Measurements from ENCODE around the gene TPPP2. TPM values are rescaled to one million over a fixed set of nuclear protein-coding genes. Genes with fewer than 3 reads are reported as not detected.

TPPP2 gene
- total RNA-seq, 3 donors from 2014 or later = 0.58 to 2.3 TPM; not detected in 1

- DNase-seq (no peak), ATAC-seq (no peak)
- no peaks in the 10 kb centered on the region for H3K36me3 ChIP-seq (ENCODE audit: low read depth)
- no peaks in the 10 kb centered on the region for H3K9me3 ChIP-seq
- intact Hi-C loops (cut with DNase I, micrococcal nuclease) = no loop called here
- H3K4me3 ChIP-seq = no peak within 1 kb of the TSS
- H3K4me1 ChIP-seq (ENCODE audit: low read depth) = peaks cover 35% of the 10 kb centered on the region
- TF ChIP-seq, protein P1, sequence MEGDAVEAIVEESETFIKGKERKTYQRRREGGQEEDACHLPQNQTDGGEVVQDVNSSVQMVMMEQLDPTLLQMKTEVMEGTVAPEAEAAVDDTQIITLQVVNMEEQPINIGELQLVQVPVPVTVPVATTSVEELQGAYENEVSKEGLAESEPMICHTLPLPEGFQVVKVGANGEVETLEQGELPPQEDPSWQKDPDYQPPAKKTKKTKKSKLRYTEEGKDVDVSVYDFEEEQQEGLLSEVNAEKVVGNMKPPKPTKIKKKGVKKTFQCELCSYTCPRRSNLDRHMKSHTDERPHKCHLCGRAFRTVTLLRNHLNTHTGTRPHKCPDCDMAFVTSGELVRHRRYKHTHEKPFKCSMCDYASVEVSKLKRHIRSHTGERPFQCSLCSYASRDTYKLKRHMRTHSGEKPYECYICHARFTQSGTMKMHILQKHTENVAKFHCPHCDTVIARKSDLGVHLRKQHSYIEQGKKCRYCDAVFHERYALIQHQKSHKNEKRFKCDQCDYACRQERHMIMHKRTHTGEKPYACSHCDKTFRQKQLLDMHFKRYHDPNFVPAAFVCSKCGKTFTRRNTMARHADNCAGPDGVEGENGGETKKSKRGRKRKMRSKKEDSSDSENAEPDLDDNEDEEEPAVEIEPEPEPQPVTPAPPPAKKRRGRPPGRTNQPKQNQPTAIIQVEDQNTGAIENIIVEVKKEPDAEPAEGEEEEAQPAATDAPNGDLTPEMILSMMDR (IDR thresholded peaks at IDR 0.05) = no peak
These were observed 11.8 kb downstream of the TPPP2 start, which contains the start of gene RNASE7 for GRCh38 chr14:21041676-21042433. TSS of gene RNASE7 (plus strand) at chr14:21042362. CDS start at chr14:21042993, 631 bp downstream.

DNA sequence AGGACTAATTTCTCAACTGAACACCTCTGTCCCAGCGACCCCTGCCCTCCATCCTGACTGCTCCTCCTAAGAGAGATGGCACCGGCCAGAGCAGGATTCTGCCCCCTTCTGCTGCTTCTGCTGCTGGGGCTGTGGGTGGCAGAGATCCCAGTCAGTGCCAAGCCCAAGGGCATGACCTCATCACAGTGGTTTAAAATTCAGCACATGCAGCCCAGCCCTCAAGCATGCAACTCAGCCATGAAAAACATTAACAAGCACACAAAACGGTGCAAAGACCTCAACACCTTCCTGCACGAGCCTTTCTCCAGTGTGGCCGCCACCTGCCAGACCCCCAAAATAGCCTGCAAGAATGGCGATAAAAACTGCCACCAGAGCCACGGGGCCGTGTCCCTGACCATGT lies 12.9 kb downstream of the TPPP2 start:
- no peaks in the 10 kb centered on the region for H3K36me3 ChIP-seq (ENCODE audit: low read depth)
- intact Hi-C loops (cut with DNase I, micrococcal nuclease) = no loop called here
- ATAC-seq (no peak), DNase-seq (no peak)
- no peaks in the 10 kb centered on the region for H3K9me3 ChIP-seq
- H3K4me1 ChIP-seq (ENCODE audit: low read depth) = peaks cover 35% of the 10 kb centered on the region
- no peak overlapping the region for H3K4me3 ChIP-seq
- TF ChIP-seq, protein P1 (IDR thresholded peaks at IDR 0.05) = no peak

DNA sequence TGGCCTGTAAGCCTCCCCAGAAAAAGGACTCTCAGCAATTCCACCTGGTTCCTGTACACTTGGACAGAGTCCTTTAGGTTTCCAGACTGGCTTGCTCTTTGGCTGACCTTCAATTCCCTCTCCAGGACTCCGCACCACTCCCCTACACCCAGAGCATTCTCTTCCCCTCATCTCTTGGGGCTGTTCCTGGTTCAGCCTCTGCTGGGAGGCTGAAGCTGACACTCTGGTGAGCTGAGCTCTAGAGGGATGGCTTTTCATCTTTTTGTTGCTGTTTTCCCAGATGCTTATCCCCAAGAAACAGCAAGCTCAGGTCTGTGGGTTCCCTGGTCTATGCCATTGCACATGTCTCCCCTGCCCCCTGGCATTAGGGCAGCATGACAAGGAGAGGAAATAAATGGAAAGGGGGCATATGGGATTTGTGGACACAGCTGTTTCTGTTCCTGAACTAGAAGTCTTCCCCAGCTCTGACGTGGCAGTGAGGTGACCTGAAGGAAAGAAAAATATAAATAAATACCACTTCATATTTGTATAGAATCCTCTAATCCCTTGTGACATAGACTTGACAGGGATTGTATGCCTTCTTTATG lies 13.5 kb downstream of the TPPP2 start:
- ATAC-seq (no peak), DNase-seq (no peak)
- TF ChIP-seq, protein P1 (IDR thresholded peaks at IDR 0.05) = no peak
- Histone ChIP-seq H3K36me3 (ENCODE audit: low read depth) (no peaks in the 10 kb centered on the region), H3K4me3 (no peak overlapping the region), H3K9me3 (no peaks in the 10 kb centered on the region), H3K4me1 (ENCODE audit: low read depth) (peaks cover 29% of the 10 kb centered on the region)
- intact Hi-C loops (cut with DNase I, micrococcal nuclease) = no loop called here

DNA sequence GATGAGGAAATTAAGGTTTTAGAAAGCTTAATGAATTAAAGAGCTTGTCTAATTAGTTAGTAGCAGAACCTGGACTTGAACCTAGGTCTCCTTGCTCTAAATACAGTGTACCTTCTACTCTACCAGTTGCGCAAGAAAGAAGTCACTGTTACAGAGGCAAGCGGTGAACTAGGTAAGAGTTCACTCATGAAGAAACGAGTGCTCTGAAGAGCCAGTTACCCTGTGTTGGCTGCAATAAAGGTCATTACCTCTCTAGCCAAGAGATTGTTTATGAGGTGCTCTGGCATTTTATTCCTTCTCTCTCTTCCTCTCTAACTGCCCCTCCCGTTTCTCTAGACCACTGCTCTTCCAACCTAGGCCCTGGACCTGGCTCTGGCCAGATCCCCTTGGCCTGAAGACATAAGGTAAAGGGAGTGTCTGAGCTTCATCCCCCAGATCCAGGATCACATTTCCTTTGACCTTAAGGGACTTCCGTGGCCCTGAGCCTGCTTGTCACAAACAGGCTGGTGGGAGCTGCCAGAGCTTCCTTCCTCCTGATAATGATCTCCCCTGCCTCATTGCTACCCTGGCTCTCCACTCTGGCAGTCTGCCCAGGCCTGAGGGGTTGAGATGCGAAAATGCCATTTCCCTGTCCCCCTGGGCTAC lies 14.1 kb downstream of the TPPP2 start:
- Histone ChIP-seq H3K4me1 (ENCODE audit: low read depth) (peaks cover 24% of the 10 kb centered on the region), H3K9me3 (no peaks in the 10 kb centered on the region), H3K4me3 (no peak overlapping the region), H3K36me3 (ENCODE audit: low read depth) (no peaks in the 10 kb centered on the region)
- ATAC-seq (peak; percentile 72), DNase-seq (peak in 2 of 3 donors; percentile 50 to 51)
- intact Hi-C loops (cut with DNase I, micrococcal nuclease) = no loop called here
- TF ChIP-seq, protein P1 (IDR thresholded peaks at IDR 0.05) = no peak

GRCh38 chr14:21047378-21047781 lies 17.4 kb downstream of the TPPP2 start:
- Histone ChIP-seq H3K4me1 (ENCODE audit: low read depth) (peaks cover 15% of the 10 kb centered on the region), H3K9me3 (no peaks in the 10 kb centered on the region), H3K4me3 (no peak overlapping the region), H3K36me3 (ENCODE audit: low read depth) (no peaks in the 10 kb centered on the region)
- TF ChIP-seq, protein P1 (IDR thresholded peaks at IDR 0.05) = no peak
- DNase-seq = no peak
- intact Hi-C loops (cut with DNase I, micrococcal nuclease) = no loop called here
- no peak for ATAC-seq

All from mucosa of descending colon (tissue), 3 donors.